ENCODE data around the gene ATP2B1.

ATP2B1 gene

DNA sequence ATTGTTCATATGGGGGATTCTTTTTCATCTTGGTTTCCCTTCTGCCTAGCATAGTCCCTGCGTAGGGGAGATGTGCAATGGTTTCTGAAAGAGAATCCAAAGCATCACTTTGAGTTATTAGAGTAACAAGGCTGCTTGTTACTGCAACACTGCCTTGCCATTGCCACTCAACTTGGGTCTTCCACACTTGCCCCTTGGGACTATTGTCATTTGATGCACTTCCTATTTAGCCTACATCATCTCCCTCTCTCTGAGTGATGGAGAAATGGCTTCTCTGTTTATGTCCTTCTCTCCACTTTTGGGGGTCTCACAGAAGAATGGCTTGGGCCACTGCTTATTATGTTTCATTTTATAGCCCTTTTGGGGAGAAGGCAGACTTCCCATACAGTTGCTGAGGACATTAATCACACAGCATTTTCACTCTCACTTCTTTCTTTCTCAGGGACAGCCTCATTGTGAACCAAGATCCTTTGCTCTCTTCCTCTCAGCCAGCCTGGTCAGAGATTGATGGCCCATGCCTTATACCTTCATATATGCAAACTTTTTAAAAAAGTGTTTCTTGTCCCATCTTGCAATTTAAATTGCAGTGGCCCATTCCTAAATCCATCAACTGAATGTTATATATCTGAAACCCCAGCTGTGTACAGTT is 131.9 kb downstream of the ATP2B1 start:
- no peak overlapping the region for H3K9ac ChIP-seq (ENCODE audit: low read length)
- H3K27me3 ChIP-seq (replicated peaks; ENCODE audit: control insufficient read depth, insufficient read depth, low read length) = no peaks in the 10 kb centered on the region
- H3K9me3 ChIP-seq (ENCODE audit: control insufficient read depth, low read length) = no peaks in the 10 kb centered on the region
- no peak for DNase-seq (ENCODE audit: low read depth)
- H3K36me3 ChIP-seq (ENCODE audit: control insufficient read depth, insufficient read depth, low read length, severe bottlenecking) = no peaks in the 10 kb centered on the region
- H3K4me3 ChIP-seq (ENCODE audit: low read length) = no peak overlapping the region
- peaks cover 24% of the 10 kb centered on the region for H3K4me1 ChIP-seq (ENCODE audit: control insufficient read depth, insufficient read depth, low read length)

DNA sequence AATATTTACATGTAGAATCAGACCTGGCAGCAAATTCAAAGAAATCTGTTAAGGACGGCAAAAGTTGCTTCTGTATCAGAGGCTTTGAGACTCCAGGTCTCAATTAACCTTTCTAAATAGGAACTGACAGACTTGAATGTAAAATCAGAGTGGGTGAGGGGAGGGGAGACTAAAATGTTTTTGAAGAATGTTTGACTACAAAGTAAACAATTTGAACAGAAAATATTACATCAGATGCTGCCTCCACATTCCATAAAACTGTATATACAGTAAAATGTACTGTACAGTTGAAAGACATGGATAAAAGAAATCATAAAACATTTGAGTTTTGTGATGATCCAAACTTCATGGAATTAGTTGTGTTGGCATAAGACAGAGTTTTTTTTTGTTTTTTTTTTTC is 133.3 kb downstream of the ATP2B1 start:
- peaks cover 29% of the 10 kb centered on the region for H3K4me1 ChIP-seq (ENCODE audit: control insufficient read depth, insufficient read depth, low read length)
- H3K4me3 ChIP-seq (ENCODE audit: low read length) = no peak overlapping the region
- no peaks in the 10 kb centered on the region for H3K27me3 ChIP-seq (replicated peaks; ENCODE audit: control insufficient read depth, insufficient read depth, low read length)
- DNase-seq (ENCODE audit: low read depth) = peak; percentile 42
- H3K9ac ChIP-seq (ENCODE audit: low read length) = no peak overlapping the region
- H3K36me3 ChIP-seq (ENCODE audit: control insufficient read depth, insufficient read depth, low read length, severe bottlenecking) = no peaks in the 10 kb centered on the region
- no peaks in the 10 kb centered on the region for H3K9me3 ChIP-seq (ENCODE audit: control insufficient read depth, low read length)

DNA sequence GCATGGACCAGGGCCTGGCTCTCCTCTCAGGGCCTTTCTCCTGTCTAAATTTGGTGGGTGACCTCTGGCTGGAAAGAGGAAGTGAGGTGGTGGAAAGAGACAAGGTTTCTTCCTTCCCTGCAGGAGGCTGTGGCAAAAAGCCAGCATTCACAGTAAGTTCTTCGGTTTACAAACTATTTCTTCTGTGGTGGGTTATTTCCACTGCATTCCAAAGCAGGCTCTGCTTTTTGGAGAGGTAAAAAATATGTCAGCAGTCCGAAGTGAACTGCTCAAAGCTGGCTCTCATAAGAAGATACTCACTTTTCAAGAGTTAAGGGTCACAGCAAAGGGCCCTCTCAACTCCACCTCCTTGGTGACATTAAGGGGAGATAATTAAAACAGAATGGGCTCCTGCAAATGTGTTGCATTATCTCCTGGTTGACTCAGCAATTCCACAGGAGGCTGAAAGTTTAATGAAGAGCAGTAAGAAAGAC is 133.9 kb downstream of the ATP2B1 start:
- Histone ChIP-seq H3K4me3 (ENCODE audit: low read length) (no peak overlapping the region), H3K9me3 (ENCODE audit: control insufficient read depth, low read length) (no peaks in the 10 kb centered on the region), H3K27me3 (replicated peaks; ENCODE audit: control insufficient read depth, insufficient read depth, low read length) (no peaks in the 10 kb centered on the region), H3K36me3 (ENCODE audit: control insufficient read depth, insufficient read depth, low read length, severe bottlenecking) (no peaks in the 10 kb centered on the region), H3K4me1 (ENCODE audit: control insufficient read depth, insufficient read depth, low read length) (peaks cover 29% of the 10 kb centered on the region), H3K9ac (ENCODE audit: low read length) (no peak overlapping the region)
- peak; percentile 81 for DNase-seq (ENCODE audit: low read depth)

DNA sequence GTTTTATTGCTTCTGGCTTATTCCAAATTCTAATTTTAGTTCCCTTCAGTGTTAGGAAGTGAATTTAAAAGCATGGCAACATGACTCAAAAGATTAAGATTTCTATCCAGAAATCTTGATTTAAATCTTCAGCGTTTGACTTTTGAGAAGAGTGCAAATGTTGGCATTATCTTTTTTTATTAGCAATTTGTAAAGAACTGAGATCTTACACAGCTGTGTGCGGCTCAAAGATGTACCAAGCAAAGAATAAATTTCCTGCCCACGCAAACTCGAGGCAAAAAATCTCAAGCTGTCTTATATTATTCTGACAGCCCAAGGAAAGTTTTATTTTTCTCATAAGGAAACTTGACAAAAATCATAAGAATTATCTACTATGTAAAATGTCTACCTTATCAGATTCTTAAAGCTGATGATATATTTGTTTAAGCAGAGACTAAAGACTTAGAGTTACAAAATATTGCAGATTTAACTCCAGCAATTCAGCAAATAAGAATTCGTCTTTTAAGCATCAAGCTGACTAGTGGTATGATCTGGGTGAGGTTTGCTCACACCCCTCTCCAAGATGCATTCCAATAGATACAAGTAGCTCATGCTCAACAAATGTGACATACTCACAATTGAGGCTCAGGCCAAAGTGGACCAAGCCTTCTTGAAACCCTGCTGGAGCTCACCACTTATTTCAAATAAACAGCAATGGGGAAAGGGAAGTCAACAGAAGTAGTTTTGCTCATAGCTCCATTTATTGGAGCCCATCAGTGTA is 135.4 kb downstream of the ATP2B1 start:
- Histone ChIP-seq H3K9me3 (ENCODE audit: control insufficient read depth, low read length) (no peaks in the 10 kb centered on the region), H3K9ac (ENCODE audit: low read length) (no peak overlapping the region), H3K27me3 (replicated peaks; ENCODE audit: control insufficient read depth, insufficient read depth, low read length) (no peaks in the 10 kb centered on the region), H3K4me3 (ENCODE audit: low read length) (no peak overlapping the region), H3K36me3 (ENCODE audit: control insufficient read depth, insufficient read depth, low read length, severe bottlenecking) (no peaks in the 10 kb centered on the region), H3K4me1 (ENCODE audit: control insufficient read depth, insufficient read depth, low read length) (peaks cover 29% of the 10 kb centered on the region)
- peak; percentile 27 for DNase-seq (ENCODE audit: low read depth)

DNA sequence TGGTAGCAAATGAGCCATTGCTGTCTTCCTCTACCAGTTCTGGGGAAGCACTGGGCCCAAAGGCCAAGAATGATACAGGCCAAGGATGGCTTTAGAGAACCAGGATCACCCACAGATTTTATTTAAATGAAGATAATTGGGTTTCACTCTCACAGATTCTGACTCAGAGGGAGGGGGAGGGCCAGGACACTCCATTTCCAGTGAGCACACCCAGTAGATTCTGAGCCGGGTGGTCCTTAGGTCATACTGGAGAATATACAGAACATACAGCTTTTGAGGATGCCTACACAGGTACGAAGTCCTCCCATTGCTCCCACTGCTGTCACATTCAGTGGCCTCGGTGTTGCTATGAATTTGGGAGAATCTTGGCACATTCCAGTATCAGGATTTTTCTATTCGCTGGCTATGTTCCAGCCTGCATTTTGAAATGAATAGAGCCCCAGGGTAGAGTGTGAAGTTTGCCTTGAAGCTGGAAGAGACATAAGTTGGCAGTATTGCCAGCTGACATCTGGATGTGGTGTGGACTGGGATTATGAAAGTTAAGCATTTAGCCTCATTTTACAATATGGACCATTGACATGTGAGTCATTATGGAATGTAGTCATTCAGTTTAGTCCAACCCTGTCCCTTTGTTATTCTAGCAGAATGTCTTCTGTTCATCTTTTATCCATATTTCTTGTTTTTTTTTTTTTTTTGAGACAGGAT is 137.0 kb downstream of the ATP2B1 start:
- H3K27me3 ChIP-seq (replicated peaks; ENCODE audit: control insufficient read depth, insufficient read depth, low read length) = no peaks in the 10 kb centered on the region
- DNase-seq (ENCODE audit: low read depth) = peak; percentile 79
- H3K9ac ChIP-seq (ENCODE audit: low read length) = no peak overlapping the region
- peaks cover 35% of the 10 kb centered on the region for H3K4me1 ChIP-seq (ENCODE audit: control insufficient read depth, insufficient read depth, low read length)
- no peaks in the 10 kb centered on the region for H3K9me3 ChIP-seq (ENCODE audit: control insufficient read depth, low read length)
- H3K36me3 ChIP-seq (ENCODE audit: control insufficient read depth, insufficient read depth, low read length, severe bottlenecking) = no peaks in the 10 kb centered on the region
- peak overlapping the region; percentile 42 for H3K4me3 ChIP-seq (ENCODE audit: low read length)

DNA sequence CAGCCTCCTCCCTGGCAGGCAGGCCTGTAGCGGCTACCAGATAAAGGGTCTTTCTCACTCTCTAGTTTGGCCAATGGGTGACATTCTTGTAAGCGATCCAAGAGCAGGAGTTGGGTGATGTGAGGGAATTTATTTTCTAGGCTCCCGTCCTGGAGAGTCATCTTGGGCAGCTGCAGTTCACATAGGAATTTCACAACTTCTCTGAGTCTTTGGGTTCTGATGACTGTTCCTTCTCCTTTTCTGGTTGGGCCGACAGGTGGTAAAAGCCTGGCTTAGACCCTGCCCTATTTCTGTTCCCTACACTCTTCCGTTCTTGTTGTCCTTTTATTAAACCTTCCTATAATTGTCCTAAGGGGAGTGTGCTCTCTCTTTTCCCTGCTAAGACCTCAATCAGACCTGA is 140.2 kb downstream of the ATP2B1 start:
- Histone ChIP-seq H3K36me3 (ENCODE audit: control insufficient read depth, insufficient read depth, low read length, severe bottlenecking) (no peaks in the 10 kb centered on the region), H3K9me3 (ENCODE audit: control insufficient read depth, low read length) (no peaks in the 10 kb centered on the region), H3K4me1 (ENCODE audit: control insufficient read depth, insufficient read depth, low read length) (peaks cover 21% of the 10 kb centered on the region), H3K9ac (ENCODE audit: low read length) (no peak overlapping the region), H3K27me3 (replicated peaks; ENCODE audit: control insufficient read depth, insufficient read depth, low read length) (no peaks in the 10 kb centered on the region), H3K4me3 (ENCODE audit: low read length) (no peak overlapping the region)
- no peak for DNase-seq (ENCODE audit: low read depth)

DNA sequence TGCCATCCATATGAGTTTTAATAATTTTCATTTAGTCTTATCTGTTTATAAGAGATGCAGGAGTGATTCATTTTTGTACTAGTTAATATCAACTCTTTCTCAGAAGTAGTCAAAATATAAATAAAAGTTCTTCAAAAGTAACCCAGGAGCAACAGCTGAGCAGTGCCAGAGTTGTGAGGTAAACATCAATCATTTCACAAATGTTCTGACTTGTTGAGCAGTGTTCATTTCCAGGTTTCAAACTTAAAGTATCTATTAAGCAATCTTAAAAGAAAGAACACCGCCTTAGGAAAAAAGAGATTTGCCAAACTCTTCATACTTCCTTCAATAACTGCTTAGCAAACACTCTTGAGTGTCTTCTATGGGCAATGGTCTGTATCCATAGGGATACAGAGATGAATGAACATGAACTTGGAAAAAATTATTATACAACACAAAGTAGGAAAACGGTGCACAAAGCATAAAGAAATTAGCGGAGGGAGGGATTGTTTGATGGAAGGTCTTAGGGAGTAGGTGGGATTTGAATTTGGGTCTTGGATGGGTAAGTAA is 140.9 kb downstream of the ATP2B1 start:
- DNase-seq (ENCODE audit: low read depth) = no peak
- no peaks in the 10 kb centered on the region for H3K9me3 ChIP-seq (ENCODE audit: control insufficient read depth, low read length)
- no peaks in the 10 kb centered on the region for H3K36me3 ChIP-seq (ENCODE audit: control insufficient read depth, insufficient read depth, low read length, severe bottlenecking)
- H3K9ac ChIP-seq (ENCODE audit: low read length) = no peak overlapping the region
- H3K4me3 ChIP-seq (ENCODE audit: low read length) = no peak overlapping the region
- H3K4me1 ChIP-seq (ENCODE audit: control insufficient read depth, insufficient read depth, low read length) = peaks cover 21% of the 10 kb centered on the region
- H3K27me3 ChIP-seq (replicated peaks; ENCODE audit: control insufficient read depth, insufficient read depth, low read length) = no peaks in the 10 kb centered on the region

DNA sequence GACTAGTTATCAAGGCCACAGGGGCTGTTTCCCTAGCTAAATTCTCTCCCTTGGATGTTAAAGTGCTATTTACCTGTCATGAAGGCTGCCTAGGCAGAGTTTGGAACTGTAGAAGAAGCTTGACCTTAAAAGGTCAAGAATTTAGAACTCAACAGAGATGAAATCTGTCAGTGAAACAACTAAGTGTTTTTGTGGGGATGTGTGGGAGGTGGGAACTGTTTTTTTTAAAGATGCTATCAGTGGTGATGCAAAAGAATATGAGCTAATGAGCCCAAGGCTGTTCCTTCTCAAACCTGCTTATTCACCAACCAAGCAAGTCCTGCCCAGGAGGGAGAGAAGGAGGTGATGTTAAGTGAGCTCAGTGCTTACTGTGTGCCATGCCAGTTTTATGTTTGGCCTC is 142.0 kb downstream of the ATP2B1 start:
- Histone ChIP-seq H3K4me3 (ENCODE audit: low read length) (no peak overlapping the region), H3K27me3 (replicated peaks; ENCODE audit: control insufficient read depth, insufficient read depth, low read length) (no peaks in the 10 kb centered on the region), H3K36me3 (ENCODE audit: control insufficient read depth, insufficient read depth, low read length, severe bottlenecking) (no peaks in the 10 kb centered on the region), H3K9ac (ENCODE audit: low read length) (no peak overlapping the region), H3K9me3 (ENCODE audit: control insufficient read depth, low read length) (no peaks in the 10 kb centered on the region), H3K4me1 (ENCODE audit: control insufficient read depth, insufficient read depth, low read length) (peaks cover 10% of the 10 kb centered on the region)
- DNase-seq (ENCODE audit: low read depth) = peak; percentile 40

DNA sequence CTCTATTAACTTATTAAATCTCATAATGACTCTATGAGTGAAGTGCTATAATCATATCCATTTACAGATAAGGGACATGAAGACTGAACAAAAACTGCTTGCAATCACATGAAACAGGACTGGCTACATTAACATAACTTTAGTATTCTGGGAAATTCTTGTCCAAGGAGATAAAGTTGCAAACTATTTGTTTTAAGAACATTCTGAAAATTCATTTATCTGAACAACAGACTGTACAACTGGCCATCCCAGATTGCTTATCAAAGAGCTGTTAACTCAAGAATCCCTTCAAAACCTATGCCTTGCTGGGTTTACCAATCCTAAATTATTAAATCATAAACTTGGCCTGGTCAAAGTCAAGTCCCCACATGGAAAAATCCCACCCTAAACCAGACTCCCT is 143.6 kb downstream of the ATP2B1 start:
- no peak overlapping the region for H3K9ac ChIP-seq (ENCODE audit: low read length)
- peaks cover 6% of the 10 kb centered on the region for H3K4me1 ChIP-seq (ENCODE audit: control insufficient read depth, insufficient read depth, low read length)
- H3K27me3 ChIP-seq (replicated peaks; ENCODE audit: control insufficient read depth, insufficient read depth, low read length) = no peaks in the 10 kb centered on the region
- H3K36me3 ChIP-seq (ENCODE audit: control insufficient read depth, insufficient read depth, low read length, severe bottlenecking) = no peaks in the 10 kb centered on the region
- no peaks in the 10 kb centered on the region for H3K9me3 ChIP-seq (ENCODE audit: control insufficient read depth, low read length)
- no peak overlapping the region for H3K4me3 ChIP-seq (ENCODE audit: low read length)
- DNase-seq (ENCODE audit: low read depth) = no peak

DNA sequence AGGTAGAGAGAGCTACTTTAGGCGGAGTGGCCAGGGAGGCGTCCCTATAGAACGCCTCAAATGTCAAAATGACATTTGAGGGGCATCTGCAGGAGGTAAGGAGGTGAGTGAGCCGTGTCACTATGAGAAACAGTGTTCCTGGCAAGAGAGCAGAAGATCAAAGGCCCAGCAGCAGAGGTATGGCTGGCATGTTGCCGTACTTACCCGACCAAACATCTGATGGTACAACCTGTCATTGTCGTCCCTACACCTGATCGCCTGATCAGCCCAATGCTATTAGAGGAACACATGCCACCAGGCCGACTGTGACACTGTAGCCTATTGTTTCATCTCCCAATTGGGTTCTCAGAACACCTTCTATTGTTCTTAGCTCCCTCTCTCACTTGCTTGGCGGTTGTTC is 148.9 kb downstream of the ATP2B1 start:
- DNase-seq (ENCODE audit: low read depth) = no peak
- no peak overlapping the region for H3K4me3 ChIP-seq (ENCODE audit: low read length)
- H3K36me3 ChIP-seq (ENCODE audit: control insufficient read depth, insufficient read depth, low read length, severe bottlenecking) = no peaks in the 10 kb centered on the region
- H3K9me3 ChIP-seq (ENCODE audit: control insufficient read depth, low read length) = no peaks in the 10 kb centered on the region
- H3K4me1 ChIP-seq (ENCODE audit: control insufficient read depth, insufficient read depth, low read length) = no peaks in the 10 kb centered on the region
- no peaks in the 10 kb centered on the region for H3K27me3 ChIP-seq (replicated peaks; ENCODE audit: control insufficient read depth, insufficient read depth, low read length)
- no peak overlapping the region for H3K9ac ChIP-seq (ENCODE audit: low read length)

DNA sequence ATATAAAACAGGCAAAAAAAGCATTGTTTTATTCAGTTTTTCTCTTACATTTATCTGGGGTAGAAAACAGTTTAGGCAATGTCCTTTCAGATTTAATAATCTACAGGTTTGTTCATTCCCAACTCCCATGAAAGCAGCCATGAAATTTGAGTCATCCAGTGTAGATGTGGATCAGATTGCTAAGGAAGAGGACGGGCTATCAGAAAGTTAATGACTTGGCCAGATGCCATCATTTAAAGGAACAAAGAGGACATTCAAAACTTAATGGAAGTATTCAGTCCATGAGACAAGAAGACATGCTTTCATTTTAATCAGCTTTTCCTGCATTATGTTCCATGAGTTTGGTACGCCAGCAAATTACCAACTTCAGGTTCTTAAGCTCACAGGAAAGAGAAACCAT is 151.7 kb downstream of the ATP2B1 start:
- no peaks in the 10 kb centered on the region for H3K9me3 ChIP-seq (ENCODE audit: control insufficient read depth, low read length)
- no peak overlapping the region for H3K9ac ChIP-seq (ENCODE audit: low read length)
- H3K4me1 ChIP-seq (ENCODE audit: control insufficient read depth, insufficient read depth, low read length) = no peaks in the 10 kb centered on the region
- no peak for DNase-seq (ENCODE audit: low read depth)
- H3K36me3 ChIP-seq (ENCODE audit: control insufficient read depth, insufficient read depth, low read length, severe bottlenecking) = no peaks in the 10 kb centered on the region
- H3K27me3 ChIP-seq (replicated peaks; ENCODE audit: control insufficient read depth, insufficient read depth, low read length) = no peaks in the 10 kb centered on the region
- H3K4me3 ChIP-seq (ENCODE audit: low read length) = no peak overlapping the region

Measured in adipocyte (in vitro differentiated cells).